Measurements from ENCODE around the gene CENPN. TPM values are rescaled to one million over a fixed set of nuclear protein-coding genes. Genes with fewer than 3 reads are reported as not detected.

Gene CENPN
- total RNA-seq, 1 experiment from 2014 or later: 88.0 TPM

DNA sequence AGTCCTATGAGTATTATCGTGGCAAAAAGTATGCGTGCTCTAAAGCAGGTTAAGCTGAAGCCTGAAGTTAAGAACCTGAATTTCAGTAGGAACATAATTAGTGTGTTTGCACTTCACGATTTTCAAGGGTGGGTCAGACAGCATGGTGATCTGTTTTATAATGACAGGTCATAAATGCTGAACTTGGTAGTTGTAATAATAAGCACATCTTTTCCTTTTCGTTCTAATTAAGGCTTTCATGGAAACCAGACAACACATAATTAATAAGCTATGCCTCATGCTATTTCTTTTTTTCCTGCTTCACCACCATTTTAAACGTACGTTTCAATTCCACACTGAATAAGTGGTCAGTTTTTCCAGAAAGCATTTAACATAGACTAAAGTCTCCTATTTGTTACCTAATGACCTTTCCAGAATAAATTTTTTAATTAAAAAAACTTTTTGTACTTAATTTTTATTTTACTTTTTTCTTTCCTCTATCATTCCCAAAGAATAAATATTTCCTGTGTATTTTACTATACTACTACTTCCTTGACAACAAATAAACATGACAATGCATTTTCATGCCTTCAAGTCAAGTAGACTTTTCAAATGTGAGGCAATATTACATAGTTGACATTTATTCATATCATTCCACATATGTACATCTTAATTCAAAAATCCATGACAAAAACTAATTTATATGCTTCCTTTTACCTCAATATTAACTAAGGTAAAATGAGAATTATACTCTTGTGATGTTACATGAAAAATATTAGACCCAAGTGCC is 22.7 kb upstream of the CENPN start:
- Histone ChIP-seq H3K4me1 (no peaks in the 10 kb centered on the region), H3K9me3 (replicated peaks) (no peaks in the 10 kb centered on the region), H3K4me3 (no peak overlapping the region), H3K27ac (no peak overlapping the region), H3K27me3 (no peaks in the 10 kb centered on the region), H3K36me3 (0 out of 2 replicates have a peak, but pooled peaks cover 2% of the 10 kb centered on the region)
- no peak for DNase-seq

DNA sequence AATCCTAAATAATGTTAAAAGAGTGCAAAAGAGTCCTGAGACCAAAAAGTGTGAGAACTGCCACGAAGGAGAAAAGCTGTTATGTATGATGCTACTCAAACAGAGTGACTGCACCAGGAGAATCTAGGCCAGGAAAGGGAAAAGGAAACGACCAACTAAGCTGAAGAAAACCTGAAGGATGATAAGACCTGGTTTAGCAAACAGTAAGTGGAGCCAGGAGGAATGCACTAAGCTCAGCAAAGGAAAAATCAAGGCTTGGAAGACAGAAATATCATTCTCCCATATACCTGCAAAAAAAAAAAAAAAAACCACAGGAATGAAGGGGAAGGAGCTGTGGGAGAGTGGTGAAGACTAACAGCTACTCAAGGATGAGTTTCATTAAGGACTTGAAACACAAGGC is 21.4 kb upstream of the CENPN start:
- H3K9me3 ChIP-seq (replicated peaks): no peaks in the 10 kb centered on the region
- no peak overlapping the region for H3K4me3 ChIP-seq
- H3K27me3 ChIP-seq: no peaks in the 10 kb centered on the region
- DNase-seq: no peak
- H3K4me1 ChIP-seq: no peaks in the 10 kb centered on the region
- no peak overlapping the region for H3K27ac ChIP-seq
- no peaks in the 10 kb centered on the region for H3K36me3 ChIP-seq

DNA sequence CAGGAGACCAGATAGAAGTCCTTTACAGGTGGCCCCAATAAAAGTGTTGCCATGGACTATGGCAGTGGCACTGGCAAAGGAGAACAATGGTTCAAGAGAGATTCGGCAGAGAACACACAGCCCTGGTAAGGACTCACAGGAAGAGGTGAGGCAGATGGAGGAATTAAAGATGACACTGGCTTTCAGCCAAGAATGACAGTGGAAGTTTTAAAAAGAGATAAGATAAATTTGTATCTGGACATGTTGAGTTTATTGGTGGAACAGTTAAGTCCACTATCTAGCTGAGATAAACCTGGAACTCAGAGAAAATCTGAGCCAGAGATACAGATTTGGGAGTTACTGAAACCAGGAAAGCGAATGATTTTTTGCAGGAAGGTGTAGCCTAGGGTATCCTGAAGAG is 20.5 kb upstream of the CENPN start:
- no peaks in the 10 kb centered on the region for H3K9me3 ChIP-seq (replicated peaks)
- no peak overlapping the region for H3K27ac ChIP-seq
- no peak overlapping the region for H3K4me3 ChIP-seq
- DNase-seq: no peak
- H3K4me1 ChIP-seq: no peaks in the 10 kb centered on the region
- H3K27me3 ChIP-seq: no peaks in the 10 kb centered on the region
- no peaks in the 10 kb centered on the region for H3K36me3 ChIP-seq

DNA sequence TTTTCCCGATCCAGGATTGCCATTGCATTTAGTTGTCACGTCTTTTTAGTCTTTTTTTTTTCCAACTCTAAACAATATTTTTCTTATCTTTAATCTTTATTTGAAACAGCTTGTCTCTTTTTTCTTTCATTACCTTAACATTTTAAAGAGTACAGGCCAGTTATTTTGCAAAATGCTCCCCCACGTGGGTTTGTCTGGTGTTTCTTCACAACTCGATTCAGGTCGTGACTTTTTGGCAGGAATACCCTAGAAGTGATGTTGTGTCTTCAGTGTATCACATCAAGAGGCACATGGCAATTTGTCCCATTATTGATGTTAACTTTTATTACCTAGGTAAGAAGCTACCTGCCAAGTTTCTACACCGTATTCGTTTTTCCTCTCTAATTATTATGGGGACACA is 18.3 kb upstream of the CENPN start:
- H3K27ac ChIP-seq: no peak overlapping the region
- no peak for DNase-seq
- H3K36me3 ChIP-seq: no peaks in the 10 kb centered on the region
- no peaks in the 10 kb centered on the region for H3K9me3 ChIP-seq (replicated peaks)
- H3K27me3 ChIP-seq: no peaks in the 10 kb centered on the region
- no peaks in the 10 kb centered on the region for H3K4me1 ChIP-seq
- H3K4me3 ChIP-seq: no peak overlapping the region

DNA sequence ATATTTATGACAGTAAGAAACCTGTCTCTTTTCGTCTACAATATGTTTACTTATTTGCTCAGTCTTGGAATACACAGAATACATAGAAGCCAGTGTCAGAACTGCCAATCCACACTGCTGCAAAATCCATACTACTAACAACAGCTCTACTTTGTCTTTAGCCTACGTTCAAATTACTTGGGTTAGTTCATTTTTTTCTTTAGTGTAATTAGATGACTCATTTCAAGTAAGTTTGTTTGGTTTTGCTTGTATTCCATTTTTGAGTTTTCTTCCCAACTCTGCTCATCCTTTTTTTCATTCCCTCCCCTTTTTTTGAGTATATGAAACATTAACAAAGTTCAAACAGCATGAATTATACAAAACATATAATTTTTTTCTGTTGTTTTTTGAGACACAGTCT is 17.2 kb upstream of the CENPN start:
- Histone ChIP-seq H3K4me3 (no peak overlapping the region), H3K36me3 (no peaks in the 10 kb centered on the region), H3K27me3 (no peaks in the 10 kb centered on the region), H3K27ac (no peak overlapping the region), H3K9me3 (replicated peaks) (no peaks in the 10 kb centered on the region), H3K4me1 (no peaks in the 10 kb centered on the region)
- DNase-seq: no peak

DNA sequence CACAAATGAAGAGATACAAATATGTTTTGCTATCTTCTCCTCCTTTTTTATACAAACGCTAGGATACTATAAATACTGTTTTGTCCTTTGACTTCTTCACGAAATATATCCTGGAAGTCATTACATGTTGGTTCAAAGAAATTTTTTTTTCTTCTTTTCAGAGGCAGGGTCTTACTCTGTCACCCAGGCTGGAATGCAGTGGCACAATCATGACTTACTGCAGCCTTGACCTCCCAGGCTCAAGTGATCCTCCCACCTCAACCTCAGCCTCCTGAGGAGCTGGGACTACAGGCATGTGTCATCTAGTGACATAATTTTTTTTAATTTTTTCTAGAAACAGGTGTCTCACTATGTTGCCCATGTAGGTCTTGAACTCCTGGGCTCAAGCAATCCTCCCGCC is 16.4 kb upstream of the CENPN start:
- no peak overlapping the region for H3K27ac ChIP-seq
- H3K4me3 ChIP-seq: no peak overlapping the region
- H3K9me3 ChIP-seq (replicated peaks): no peaks in the 10 kb centered on the region
- no peaks in the 10 kb centered on the region for H3K27me3 ChIP-seq
- no peak for DNase-seq
- H3K36me3 ChIP-seq: no peaks in the 10 kb centered on the region
- no peaks in the 10 kb centered on the region for H3K4me1 ChIP-seq

DNA sequence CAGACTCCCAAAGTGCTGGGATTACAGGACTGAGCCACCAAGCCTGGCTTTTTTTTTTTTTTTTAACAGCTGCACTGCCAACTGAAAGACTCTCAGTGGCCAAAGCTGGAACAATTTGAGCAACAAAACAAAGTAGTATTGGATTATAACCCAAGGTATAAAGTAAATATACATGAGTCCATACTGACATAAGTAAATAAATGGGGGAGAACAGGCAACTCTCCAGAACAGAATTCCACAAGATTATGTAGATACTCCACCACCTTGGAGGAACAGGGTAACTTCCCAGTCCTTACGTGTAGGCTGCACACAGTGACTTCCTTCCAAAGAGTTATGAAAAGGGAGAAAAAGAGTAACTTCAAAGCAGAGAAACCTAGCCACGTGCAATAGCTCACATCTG is 16.0 kb upstream of the CENPN start:
- no peaks in the 10 kb centered on the region for H3K9me3 ChIP-seq (replicated peaks)
- H3K36me3 ChIP-seq: no peaks in the 10 kb centered on the region
- no peak overlapping the region for H3K27ac ChIP-seq
- no peak overlapping the region for H3K4me3 ChIP-seq
- no peaks in the 10 kb centered on the region for H3K27me3 ChIP-seq
- no peak for DNase-seq
- H3K4me1 ChIP-seq: no peaks in the 10 kb centered on the region

DNA sequence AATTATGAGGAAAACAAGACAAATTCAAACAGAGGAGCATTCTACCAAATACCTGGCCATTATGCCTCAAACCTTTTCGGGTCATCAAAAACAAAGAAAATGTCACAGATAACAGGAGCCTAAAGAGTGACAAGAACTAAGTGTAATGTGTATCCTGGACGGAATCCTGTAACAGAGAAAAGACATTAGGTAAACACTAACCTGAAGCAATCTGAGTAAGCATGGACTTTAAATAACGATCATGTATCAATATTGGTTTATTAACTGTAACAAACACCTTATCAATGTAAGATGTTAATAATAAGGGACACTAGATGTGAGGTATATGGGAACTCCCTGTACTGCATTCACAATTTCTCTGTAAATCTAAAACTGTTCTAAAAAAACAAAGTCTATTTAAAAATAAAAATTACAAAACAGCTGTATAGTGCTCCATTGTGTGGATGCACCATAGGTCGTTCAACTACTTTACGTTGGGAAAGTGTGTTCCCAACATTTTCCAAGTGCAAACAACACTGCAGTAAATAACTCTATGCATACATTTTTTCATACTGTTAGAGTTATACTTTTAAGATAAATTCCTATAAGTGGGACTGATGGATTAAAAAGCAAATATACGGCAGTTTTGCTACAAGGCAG is 15.1 kb upstream of the CENPN start:
- H3K4me1 ChIP-seq: no peaks in the 10 kb centered on the region
- no peak overlapping the region for H3K27ac ChIP-seq
- H3K4me3 ChIP-seq: no peak overlapping the region
- H3K36me3 ChIP-seq: no peaks in the 10 kb centered on the region
- no peaks in the 10 kb centered on the region for H3K27me3 ChIP-seq
- DNase-seq: no peak
- no peaks in the 10 kb centered on the region for H3K9me3 ChIP-seq (replicated peaks)

DNA sequence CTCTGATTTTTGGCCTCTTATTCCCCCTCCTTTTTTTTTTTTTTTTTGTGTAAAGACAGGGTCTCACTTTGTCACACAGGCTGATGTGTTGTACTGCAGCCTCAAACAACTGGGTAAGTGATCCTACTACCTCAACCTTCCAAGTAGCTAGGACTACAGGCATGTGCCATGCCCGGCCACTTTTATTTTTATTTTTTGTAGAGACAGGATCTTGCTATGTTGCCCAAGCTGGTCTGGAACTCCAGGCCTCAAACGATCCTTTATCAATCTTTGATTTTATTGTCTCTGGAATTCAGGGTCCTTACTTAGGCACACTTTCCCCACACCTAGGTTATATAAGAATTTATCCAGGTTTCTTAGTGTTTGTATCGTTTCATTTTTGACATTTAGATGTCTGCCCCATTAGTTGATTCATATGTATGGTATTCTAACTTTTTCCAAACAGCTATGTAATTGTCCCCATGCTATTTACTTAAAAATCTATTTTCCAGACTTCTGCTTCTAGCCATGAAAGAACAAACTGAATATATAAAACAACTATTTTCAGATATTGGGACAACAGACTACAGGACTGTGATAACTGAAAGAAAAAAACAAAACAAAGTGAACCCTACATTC is 14.2 kb upstream of the CENPN start:
- H3K4me3 ChIP-seq: no peak overlapping the region

DNA sequence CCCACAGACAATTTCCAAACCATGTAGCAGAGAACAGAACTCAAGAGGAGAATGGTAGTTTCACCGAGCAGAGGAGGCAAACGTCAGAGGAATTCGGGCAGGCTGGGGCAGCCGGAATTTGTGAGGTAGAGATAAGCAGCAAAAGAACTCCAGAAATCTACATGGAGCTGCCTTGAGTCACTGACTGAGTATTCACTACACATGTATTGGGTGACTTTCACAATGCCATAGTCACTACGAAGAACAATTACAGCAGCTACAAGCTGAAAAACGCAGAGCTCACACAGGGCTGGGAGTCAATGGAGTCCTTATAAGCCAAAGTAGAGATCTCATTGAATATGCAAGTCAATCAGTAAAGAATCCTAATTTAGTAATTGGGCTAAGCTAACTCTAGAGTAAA is 13.7 kb upstream of the CENPN start:
- no peak overlapping the region for H3K27ac ChIP-seq
- H3K27me3 ChIP-seq: no peaks in the 10 kb centered on the region
- no peaks in the 10 kb centered on the region for H3K9me3 ChIP-seq (replicated peaks)
- H3K4me1 ChIP-seq: no peaks in the 10 kb centered on the region
- DNase-seq: no peak
- H3K36me3 ChIP-seq: no peaks in the 10 kb centered on the region
- no peak overlapping the region for H3K4me3 ChIP-seq

More for the DNA sequence above, 14.2 kb upstream of the CENPN start:
- H3K27ac ChIP-seq: no peak overlapping the region
- no peak for DNase-seq
- no peaks in the 10 kb centered on the region for H3K36me3 ChIP-seq
- H3K27me3 ChIP-seq: no peaks in the 10 kb centered on the region
- H3K9me3 ChIP-seq (replicated peaks): no peaks in the 10 kb centered on the region
- no peaks in the 10 kb centered on the region for H3K4me1 ChIP-seq

DNA sequence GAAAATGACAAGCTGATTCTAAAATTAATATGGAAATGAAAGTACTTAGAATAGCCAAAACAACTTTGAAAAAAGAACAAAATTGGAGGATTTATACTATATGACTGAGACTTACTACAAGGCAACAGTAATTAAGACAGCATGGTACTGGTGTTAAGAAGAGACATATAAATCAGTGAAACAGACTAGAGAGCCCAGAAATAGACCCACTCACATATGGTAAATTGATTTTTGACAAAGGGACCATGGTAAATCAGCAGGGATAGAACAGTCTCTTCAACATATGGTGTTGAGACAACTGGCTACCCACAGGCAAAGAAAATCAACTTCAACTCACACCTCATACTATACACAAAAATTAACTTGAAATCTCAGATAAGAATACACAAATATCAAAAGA is 13.2 kb upstream of the CENPN start:
- no peak for DNase-seq
- Histone ChIP-seq H3K4me1 (no peaks in the 10 kb centered on the region), H3K27ac (no peak overlapping the region), H3K4me3 (no peak overlapping the region), H3K9me3 (replicated peaks) (no peaks in the 10 kb centered on the region), H3K27me3 (no peaks in the 10 kb centered on the region), H3K36me3 (no peaks in the 10 kb centered on the region)

DNA sequence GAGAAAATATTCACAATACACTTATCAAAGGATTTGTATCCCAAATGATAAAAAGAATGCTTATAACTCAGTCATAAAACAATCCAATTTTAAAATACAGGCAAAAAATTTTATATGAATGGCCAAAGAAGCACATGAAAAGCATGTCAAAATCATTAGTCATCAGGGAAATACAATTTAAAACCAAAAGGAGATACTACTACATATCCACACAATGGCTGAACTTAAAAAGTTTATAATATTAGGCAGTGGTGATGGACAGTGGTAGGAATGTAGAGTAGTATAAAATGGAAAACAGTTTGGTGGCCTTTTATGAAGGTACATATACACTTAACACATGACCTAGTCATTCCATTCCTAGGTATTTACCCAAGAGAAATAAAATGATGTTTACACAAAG is 12.6 kb upstream of the CENPN start:
- Histone ChIP-seq H3K27me3 (no peaks in the 10 kb centered on the region), H3K27ac (no peak overlapping the region), H3K9me3 (replicated peaks) (no peaks in the 10 kb centered on the region), H3K36me3 (no peaks in the 10 kb centered on the region), H3K4me3 (no peak overlapping the region), H3K4me1 (no peaks in the 10 kb centered on the region)
- no peak for DNase-seq

DNA sequence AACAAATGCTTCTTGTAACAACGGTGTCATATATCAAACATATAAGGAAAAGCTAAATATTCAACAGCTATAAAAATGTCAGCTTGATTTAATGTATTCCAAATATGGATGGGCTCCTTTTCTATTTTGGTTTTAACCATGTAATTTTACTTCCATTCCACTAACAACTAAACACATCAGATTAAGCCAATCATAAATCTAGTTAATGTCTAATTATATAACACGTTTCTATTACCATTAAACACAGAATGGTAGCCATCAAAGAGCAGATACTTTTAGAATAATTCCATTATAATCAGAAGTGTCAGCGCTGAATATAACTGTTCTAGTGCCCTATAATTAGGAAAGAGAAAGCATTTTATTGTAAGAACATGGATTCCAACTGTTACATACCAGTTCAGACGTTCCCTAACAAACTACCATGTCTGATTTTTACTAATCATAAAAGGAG is 10.3 kb upstream of the CENPN start:
- DNase-seq: no peak
- no peaks in the 10 kb centered on the region for H3K27me3 ChIP-seq
- H3K9me3 ChIP-seq (replicated peaks): no peaks in the 10 kb centered on the region
- no peaks in the 10 kb centered on the region for H3K4me1 ChIP-seq
- no peak overlapping the region for H3K27ac ChIP-seq
- H3K4me3 ChIP-seq: no peak overlapping the region
- H3K36me3 ChIP-seq: no peaks in the 10 kb centered on the region

DNA sequence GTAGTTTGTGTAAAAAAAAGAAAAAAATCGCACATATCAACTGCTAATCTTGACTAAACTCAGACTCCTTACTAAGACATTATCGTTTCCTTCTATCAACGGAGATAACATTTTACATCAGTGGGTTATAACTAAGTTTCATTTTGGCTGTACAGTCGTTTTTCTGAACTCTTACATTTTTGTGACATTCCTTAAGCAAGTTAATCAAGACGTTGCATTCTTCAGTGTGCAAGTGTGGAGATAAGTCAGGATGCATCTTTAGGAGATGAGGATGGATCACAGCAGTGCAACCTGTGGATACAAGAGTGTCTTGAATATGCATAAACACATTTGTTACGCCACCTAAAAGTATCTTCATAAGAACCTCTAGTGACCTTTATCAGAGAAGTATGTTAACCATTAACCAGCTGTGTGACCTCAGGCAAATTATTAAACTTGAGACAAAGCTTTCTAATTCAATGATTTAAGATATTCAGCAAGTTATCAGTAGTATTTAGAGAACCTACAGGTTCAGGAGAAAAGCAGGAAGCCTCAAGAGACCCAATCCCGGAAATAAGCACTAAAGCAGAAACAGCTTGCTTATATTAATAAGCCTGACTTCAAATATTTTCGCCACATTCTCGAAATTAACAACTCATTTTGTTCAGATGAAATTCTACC is 9.7 kb upstream of the CENPN start:
- Histone ChIP-seq H3K4me1 (no peaks in the 10 kb centered on the region), H3K27me3 (no peaks in the 10 kb centered on the region), H3K4me3 (no peak overlapping the region), H3K27ac (no peak overlapping the region), H3K36me3 (no peaks in the 10 kb centered on the region), H3K9me3 (replicated peaks) (no peaks in the 10 kb centered on the region)
- no peak for DNase-seq

DNA sequence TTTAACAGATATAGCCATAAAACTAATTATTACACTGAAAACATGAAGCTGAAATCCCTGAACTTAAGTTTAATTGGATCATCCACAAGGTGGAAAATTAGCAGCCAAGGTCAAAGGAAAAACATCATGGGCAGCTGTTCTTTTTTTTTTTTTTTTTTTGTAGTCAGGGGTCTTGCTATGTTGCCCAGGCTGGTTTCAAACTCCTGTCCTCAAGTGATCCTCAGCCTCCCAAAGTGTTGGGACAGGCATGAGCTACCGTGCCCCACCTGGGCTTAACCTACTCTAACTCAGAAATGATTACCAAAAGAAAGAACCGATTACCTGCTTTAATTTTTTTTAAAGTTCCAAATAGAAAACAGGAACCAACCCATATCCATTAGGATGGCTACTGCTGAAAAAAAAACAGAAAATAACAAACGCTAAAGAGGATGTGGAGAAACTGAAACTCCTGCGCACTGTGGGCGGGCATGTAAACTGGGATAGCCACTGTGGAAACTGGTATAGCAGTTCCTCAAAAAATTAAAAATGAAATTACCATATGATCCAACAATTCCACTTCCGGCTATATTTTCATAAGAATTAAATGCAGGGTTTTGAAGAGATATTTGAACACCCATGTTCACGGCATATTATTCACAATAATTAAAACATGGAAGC is 8.9 kb upstream of the CENPN start:
- Histone ChIP-seq H3K36me3 (no peaks in the 10 kb centered on the region), H3K27me3 (no peaks in the 10 kb centered on the region)
- no peak for DNase-seq

More for the DNA sequence above, 8.9 kb upstream of the CENPN start:
- Histone ChIP-seq H3K9me3 (replicated peaks) (no peaks in the 10 kb centered on the region), H3K4me3 (no peak overlapping the region), H3K4me1 (no peaks in the 10 kb centered on the region), H3K27ac (no peak overlapping the region)

All from SJCRH30 (cell line).